Measurements from ENCODE around the gene HCN1.

Gene HCN1

GRCh38 chr5:45696206-45696836 is at the start of gene HCN1:
HCN1 (minus strand) TSS chr5:45696380.
- FAIRE-seq (no peak), DNase-seq (ENCODE audit: insufficient read length, low spot score) (no peak)
- TF ChIP-seq POLR2A (IDR thresholded peaks at IDR 0.05; ENCODE audit: low read depth, low read length), result no peak

DNA sequence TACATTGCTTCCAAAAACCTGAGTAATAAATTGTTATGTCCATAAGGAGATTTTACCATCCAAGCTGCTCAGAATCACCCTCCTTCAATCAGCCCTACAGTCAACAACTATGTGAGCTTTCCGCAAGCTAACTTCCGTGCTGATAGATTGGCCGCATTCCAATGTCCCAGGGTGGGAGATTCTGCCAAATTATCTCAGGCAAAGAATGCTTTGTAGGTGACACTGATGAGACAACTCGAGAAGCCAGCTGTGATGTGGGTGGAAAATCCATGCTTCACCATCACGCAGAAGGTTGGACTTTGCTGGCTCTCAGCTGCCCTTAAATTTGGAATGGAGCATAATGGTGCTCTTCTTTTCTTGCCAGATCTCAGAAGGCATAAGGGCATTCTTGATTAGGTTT is 44.9 kb upstream of the HCN1 start:
- no peak for DNase-seq (ENCODE audit: insufficient read length, low spot score)
- no peak for TF ChIP-seq POLR2A (IDR thresholded peaks at IDR 0.05; ENCODE audit: low read depth, low read length)
- no peak for FAIRE-seq

- DNase-seq (ENCODE audit: insufficient read length, low spot score) (peak; percentile 4), FAIRE-seq (peak; percentile 6)
- TF ChIP-seq POLR2A (IDR thresholded peaks at IDR 0.05; ENCODE audit: low read depth, low read length), result no peak
Observed at GRCh38 chr5:45737153-45737552, 41.0 kb upstream of the HCN1 start.

GRCh38 chr5:45725537-45725936 is 29.4 kb upstream of the HCN1 start:
- FAIRE-seq, result no peak
- no peak for TF ChIP-seq POLR2A (IDR thresholded peaks at IDR 0.05; ENCODE audit: low read depth, low read length)

DNA sequence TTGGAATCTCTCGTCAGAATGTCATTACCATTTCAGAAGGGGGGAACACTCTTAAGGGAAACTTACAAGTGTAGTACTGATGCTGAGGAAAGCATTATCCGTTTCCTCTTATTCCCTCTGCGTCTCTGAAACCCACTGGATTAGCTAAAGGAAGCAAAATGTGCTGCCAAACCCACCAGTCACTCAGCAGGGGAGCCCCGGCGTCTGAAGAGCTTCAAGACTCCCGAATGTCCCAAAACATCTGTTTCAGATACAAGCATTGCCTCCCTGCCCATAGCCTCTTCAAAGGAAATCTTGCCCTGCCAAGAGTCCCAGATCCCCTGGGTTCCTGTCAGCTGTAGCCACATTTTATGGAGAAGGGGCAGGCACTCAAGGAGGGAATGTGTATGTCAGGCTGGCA is 1.0 kb upstream of the HCN1 start:
- DNase-seq (ENCODE audit: insufficient read length, low spot score) (no peak), FAIRE-seq (no peak)
- TF ChIP-seq POLR2A (IDR thresholded peaks at IDR 0.05; ENCODE audit: low read depth, low read length), result no peak

More at GRCh38 chr5:45725537-45725936, 29.4 kb upstream of the HCN1 start:
- DNase-seq (ENCODE audit: insufficient read length, low spot score), result no peak

- no peak for FAIRE-seq
- TF ChIP-seq POLR2A (IDR thresholded peaks at IDR 0.05; ENCODE audit: low read depth, low read length), result no peak
- no peak for DNase-seq (ENCODE audit: insufficient read length, low spot score)
Observed at GRCh38 chr5:45695804-45696156, 400 bp downstream of the HCN1 start.

DNA sequence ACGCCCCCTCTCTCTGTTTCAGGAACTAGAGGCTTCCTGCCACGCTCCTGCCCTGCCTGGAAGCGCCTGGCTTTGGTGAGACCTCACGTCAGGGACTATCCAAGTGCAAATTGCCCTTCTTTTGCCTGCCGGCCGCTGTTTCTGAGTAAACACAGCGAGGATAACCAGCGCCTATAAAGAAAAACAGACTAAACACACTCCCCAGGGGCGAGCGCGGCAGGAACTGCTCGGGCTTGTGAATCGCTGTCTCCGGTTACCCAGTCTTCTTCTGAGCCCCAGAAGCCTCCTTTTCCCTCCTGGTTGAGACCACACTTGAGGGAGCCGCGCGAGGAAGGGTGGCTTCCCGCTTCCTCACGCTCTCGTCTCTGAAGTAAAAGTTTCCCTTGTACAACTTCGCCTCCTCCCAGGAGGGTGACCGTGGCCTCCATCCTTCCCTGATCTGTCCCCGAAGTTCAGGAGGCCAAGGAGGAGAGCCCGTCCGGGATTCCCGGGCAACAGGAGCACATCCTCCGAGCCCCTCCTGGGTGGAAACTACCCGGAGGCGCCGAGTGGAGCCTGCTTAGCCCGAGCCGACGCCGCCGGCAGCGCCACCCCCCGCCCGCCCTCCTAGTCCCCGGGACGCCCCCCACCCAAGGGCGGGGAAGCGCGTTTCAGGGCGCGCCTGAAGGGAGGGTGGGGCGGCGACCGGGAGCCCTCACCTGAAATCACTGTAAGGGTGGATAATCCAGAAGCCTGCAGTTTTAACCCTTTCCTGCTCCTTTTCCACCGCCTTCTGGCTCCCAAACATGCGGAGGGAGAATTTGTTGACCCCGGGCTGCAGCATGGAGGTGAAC is 993 bp downstream of the HCN1 start:
- no peak for FAIRE-seq
- no peak for DNase-seq (ENCODE audit: insufficient read length, low spot score)
- no peak for TF ChIP-seq POLR2A (IDR thresholded peaks at IDR 0.05; ENCODE audit: low read depth, low read length)

DNA sequence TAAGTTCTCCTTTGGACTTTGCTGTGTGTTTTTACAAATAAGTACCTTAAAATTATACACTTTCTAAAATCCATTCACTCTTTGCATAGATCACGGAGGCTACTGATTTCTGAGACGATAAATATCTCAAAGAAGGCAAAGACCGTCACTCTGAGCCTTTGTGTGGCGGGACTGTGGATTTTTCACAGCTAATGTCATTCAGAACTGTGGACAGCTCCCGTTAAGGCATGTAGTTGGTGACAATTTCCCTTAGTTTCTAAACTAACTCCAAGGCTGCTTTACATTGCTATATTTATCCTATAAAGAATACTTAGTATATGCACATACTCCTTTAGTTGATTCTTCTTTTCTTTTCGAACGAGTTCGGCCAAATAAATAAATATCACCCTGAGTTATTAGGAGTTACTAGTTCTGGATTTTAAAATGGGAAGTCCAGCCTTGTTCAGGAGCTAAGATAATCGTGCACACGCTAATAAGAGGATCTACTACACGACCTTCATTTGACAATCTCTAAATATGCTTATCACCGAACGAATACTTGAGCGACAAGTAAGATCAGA is 1.8 kb downstream of the HCN1 start:
- FAIRE-seq, result no peak
- DNase-seq (ENCODE audit: insufficient read length, low spot score), result no peak
- TF ChIP-seq POLR2A (IDR thresholded peaks at IDR 0.05; ENCODE audit: low read depth, low read length), result no peak

GRCh38 chr5:45692481-45692880 is 3.7 kb downstream of the HCN1 start:
- TF ChIP-seq POLR2A (IDR thresholded peaks at IDR 0.05; ENCODE audit: low read depth, low read length), result no peak
- DNase-seq (ENCODE audit: insufficient read length, low spot score) (no peak), FAIRE-seq (peak; percentile 36)

GRCh38 chr5:45691656-45692055 is 4.5 kb downstream of the HCN1 start:
- TF ChIP-seq POLR2A (IDR thresholded peaks at IDR 0.05; ENCODE audit: low read depth, low read length), result no peak
- no peak for DNase-seq (ENCODE audit: insufficient read length, low spot score)
- no peak for FAIRE-seq

- TF ChIP-seq POLR2A (IDR thresholded peaks at IDR 0.05; ENCODE audit: low read depth, low read length), result no peak
- DNase-seq (ENCODE audit: insufficient read length, low spot score) (no peak), FAIRE-seq (no peak)
Observed at GRCh38 chr5:45687701-45688100, 8.5 kb downstream of the HCN1 start.

- DNase-seq (ENCODE audit: insufficient read length, low spot score) (no peak), FAIRE-seq (no peak)
- TF ChIP-seq POLR2A (IDR thresholded peaks at IDR 0.05; ENCODE audit: low read depth, low read length), result no peak
Observed at GRCh38 chr5:45686620-45687019, 9.6 kb downstream of the HCN1 start.

GRCh38 chr5:45684118-45684517 is 12.1 kb downstream of the HCN1 start:
- no peak for DNase-seq (ENCODE audit: insufficient read length, low spot score)
- no peak for TF ChIP-seq POLR2A (IDR thresholded peaks at IDR 0.05; ENCODE audit: low read depth, low read length)
- FAIRE-seq, result no peak

DNA sequence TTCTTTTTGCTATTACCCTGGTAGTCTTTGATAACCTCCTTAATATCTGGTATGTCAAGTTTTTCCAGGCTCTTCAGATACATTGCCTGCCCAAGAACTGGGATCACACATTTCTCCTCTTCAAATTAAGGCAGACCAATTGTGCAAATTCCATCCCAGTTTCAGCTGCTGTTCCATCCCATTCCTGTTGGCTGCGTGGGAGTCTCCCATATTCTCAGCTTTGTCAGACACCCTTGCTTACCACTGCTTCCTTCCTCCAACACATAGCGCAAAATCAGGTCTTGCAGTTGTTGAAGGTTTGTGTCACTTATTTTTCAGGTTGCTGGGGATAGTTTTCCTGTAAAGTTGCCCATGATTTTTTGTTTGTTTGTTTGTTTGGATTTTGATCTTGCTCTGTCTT is 15.2 kb downstream of the HCN1 start:
- FAIRE-seq (no peak), DNase-seq (ENCODE audit: insufficient read length, low spot score) (no peak)
- TF ChIP-seq POLR2A (IDR thresholded peaks at IDR 0.05; ENCODE audit: low read depth, low read length), result no peak

GRCh38 chr5:45677524-45677923 is 18.7 kb downstream of the HCN1 start:
- DNase-seq (ENCODE audit: insufficient read length, low spot score), result no peak
- TF ChIP-seq POLR2A (IDR thresholded peaks at IDR 0.05; ENCODE audit: low read depth, low read length), result no peak
- FAIRE-seq, result no peak
